GM12878 (cell line): ENCODE data around the gene TBC1D2B. TPM values are rescaled to one million over a fixed set of nuclear protein-coding genes. Genes with fewer than 3 reads are reported as not detected.

Source experiments
- E2F4 ChIP-seq: IDR thresholded peaks from 2 replicates; pipeline ENCODE4 v1.6.1; 2012; ENCODE audit warnings: low read depth, low read length, improper control_type of control experiment
- JUNB ChIP-seq: IDR thresholded peaks from 2 replicates; pipeline ENCODE4 v1.6.1; 2016; ENCODE audit warnings: antibody characterized with exemption, mild to moderate bottlenecking
- POU2F2 ChIP-seq: IDR thresholded peaks from 3 replicates; pipeline ENCODE4 v1.6.1; 2011; ENCODE audit warnings: low read depth, mild to moderate bottlenecking, low read length, borderline replicate concordance
- SMARCA5 ChIP-seq: fragments of 450-650 bp; IDR thresholded peaks from 2 replicates; pipeline ENCODE4 v1.6.1; 2017; ENCODE audit warnings: mild to moderate bottlenecking
- ZBTB40 ChIP-seq: fragments of 450-650 bp; IDR thresholded peaks from 2 replicates; pipeline ENCODE4 v1.6.1; 2016; ENCODE audit warnings: mild to moderate bottlenecking, moderate library complexity, borderline replicate concordance
- polyA plus RNA-seq, 11 experiments: library from polyadenylated mRNA; depleted of rRNA in 4 of 11; unstranded in 6 of 11; stranded (reverse) in 5 of 11; fragments of >200 nt; fragmentation: Nextera tagmentation in 4 of 11; fragmentation: Illumina TruSeq in 1 of 11; extraction: Ambion mirVana in 4 of 11; extraction: Trizol in 1 of 11; gene quantifications; 1 replicate in 1 of 11; 2 replicates in 10 of 11; pipeline versions ENCODE4 v1.2.1 to v1.2.3, GENCODE V29; 2011 to 2016; ENCODE audit warnings: inconsistent platforms in 2 of 11, missing spikeins in 2 of 11, low read depth in 1 of 11
- total RNA-seq, 4 experiments: library from RNA; depleted of rRNA in 3 of 4; stranded (reverse); fragments of >200 nt in 3 of 4; fragmentation: Illumina TruSeq in 1 of 4; extraction: Trizol in 1 of 4; gene quantifications; 2 replicates each; pipeline versions ENCODE4 v1.2.1 to v1.2.3, GENCODE V29; 2013 to 2021

The TBC1D2B gene
- total and polyA plus RNA-seq, 10 of the 15 experiments (the other 5 are each of a cell fraction or from before 2014, with no cell fraction given) = 1.3 to 53.4 (median 19.4) TPM

GRCh38 chr15:78007211-78007931 lies 70.1 kb downstream of the TBC1D2B start (continued):
- TF ChIP-seq ZBTB40 = no peak
- TF ChIP-seq E2F4 = no peak
- no peak for TF ChIP-seq SMARCA5
- TF ChIP-seq JUNB = no peak
- TF ChIP-seq POU2F2 = no peak
- TF ChIP-seq, all 136 proteins: peak for 0
